Central memory CD8-positive, alpha-beta T cell (primary cell): ENCODE results near the gene TMIE.

Source experiments
- ATAC-seq: fragments of 150-1000 bp; cut with Tn5 transposase; replicated peaks from 2 replicates; pipeline ENCODE4 v1.10.0; 2022; ENCODE audit warnings: mild to moderate bottlenecking, moderate FRiP score, moderate number of reproducible peaks; ENCODE audit not compliant: poor library complexity, severe bottlenecking; ENCODE audit errors: extremely low read depth
- DNase-seq, 2 donors: peaks; one replicate each; pipeline ENCODE4 v3.0.0; 2021; ENCODE audit warnings: low spot score in 2 of 2
- H3K27ac Mint-ChIP-seq: one replicate; pipeline ENCODE4 v1.8.0; 2022; ENCODE audit warnings: low read depth, mild to moderate bottlenecking, moderate library complexity, mixed read lengths
- H3K27me3 Mint-ChIP-seq: one replicate; pipeline ENCODE4 v1.8.0; 2022; ENCODE audit warnings: mixed read lengths
- H3K36me3 Mint-ChIP-seq: one replicate; pipeline ENCODE4 v1.8.0; 2022; ENCODE audit warnings: mild to moderate bottlenecking, moderate library complexity, mixed read lengths; ENCODE audit not compliant: insufficient read depth
- H3K4me1 Mint-ChIP-seq: one replicate; pipeline ENCODE4 v1.8.0; 2022; ENCODE audit warnings: mixed read lengths
- H3K4me3 Mint-ChIP-seq: one replicate; pipeline ENCODE4 v1.8.0; 2022; ENCODE audit warnings: mild to moderate bottlenecking, moderate library complexity, mixed read lengths
- H3K9me3 Mint-ChIP-seq: one replicate; pipeline ENCODE4 v1.8.0; 2022; ENCODE audit warnings: mixed read lengths

Gene TMIE

DNA sequence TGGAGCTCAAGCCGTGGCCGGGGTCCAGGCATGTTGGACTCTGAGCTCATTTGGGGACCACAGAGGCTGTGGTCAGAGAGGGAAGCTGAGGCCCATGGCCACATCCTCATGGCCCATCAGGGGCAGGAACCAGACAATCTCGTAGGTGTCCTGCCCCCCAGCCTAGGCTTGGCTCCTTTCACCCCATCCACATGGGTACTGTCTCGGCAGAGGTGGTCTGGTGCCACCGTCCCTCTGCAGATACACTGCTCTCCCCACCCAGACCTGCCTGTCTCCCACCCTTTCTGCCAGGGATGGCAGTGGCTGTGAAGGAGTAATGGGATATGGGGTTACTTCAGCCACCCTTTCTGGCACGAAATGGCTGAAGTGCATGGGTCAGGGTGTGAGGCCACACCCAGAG is 8.5 kb downstream of the TMIE start:
- ATAC-seq (no peak), DNase-seq (no peak)
- H3K36me3 Mint-ChIP-seq: no peaks in the 10 kb centered on the region
- H3K4me1 Mint-ChIP-seq: no peaks in the 10 kb centered on the region
- no peaks in the 10 kb centered on the region for H3K9me3 Mint-ChIP-seq
- no peaks in the 10 kb centered on the region for H3K27me3 Mint-ChIP-seq
- H3K4me3 Mint-ChIP-seq: no peak overlapping the region
- no peak overlapping the region for H3K27ac Mint-ChIP-seq

DNA sequence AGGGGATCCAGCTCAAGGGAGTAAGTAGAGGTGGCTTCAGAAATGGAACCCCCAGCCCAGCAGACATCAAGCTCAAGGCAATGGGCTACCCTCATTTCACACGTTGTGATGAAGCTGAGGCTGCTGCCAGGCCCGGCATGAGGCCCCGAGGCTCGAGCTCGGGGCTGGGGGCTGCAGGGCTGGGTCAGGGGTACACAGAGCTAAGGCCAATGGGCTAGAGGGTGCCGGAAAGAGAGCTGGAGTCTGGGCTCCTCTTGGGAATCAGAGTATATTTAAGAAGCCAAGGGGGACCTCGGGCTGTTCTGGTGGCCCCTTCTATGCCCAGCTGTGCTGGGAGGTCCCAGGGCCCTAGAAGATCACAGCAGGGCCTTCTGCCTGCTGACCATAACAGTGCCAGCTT is 9.0 kb downstream of the TMIE start:
- DNase-seq (no peak), ATAC-seq (no peak)
- no peaks in the 10 kb centered on the region for H3K4me1 Mint-ChIP-seq
- no peaks in the 10 kb centered on the region for H3K27me3 Mint-ChIP-seq
- no peaks in the 10 kb centered on the region for H3K9me3 Mint-ChIP-seq
- H3K27ac Mint-ChIP-seq: no peak overlapping the region
- no peak overlapping the region for H3K4me3 Mint-ChIP-seq
- H3K36me3 Mint-ChIP-seq: no peaks in the 10 kb centered on the region

DNA sequence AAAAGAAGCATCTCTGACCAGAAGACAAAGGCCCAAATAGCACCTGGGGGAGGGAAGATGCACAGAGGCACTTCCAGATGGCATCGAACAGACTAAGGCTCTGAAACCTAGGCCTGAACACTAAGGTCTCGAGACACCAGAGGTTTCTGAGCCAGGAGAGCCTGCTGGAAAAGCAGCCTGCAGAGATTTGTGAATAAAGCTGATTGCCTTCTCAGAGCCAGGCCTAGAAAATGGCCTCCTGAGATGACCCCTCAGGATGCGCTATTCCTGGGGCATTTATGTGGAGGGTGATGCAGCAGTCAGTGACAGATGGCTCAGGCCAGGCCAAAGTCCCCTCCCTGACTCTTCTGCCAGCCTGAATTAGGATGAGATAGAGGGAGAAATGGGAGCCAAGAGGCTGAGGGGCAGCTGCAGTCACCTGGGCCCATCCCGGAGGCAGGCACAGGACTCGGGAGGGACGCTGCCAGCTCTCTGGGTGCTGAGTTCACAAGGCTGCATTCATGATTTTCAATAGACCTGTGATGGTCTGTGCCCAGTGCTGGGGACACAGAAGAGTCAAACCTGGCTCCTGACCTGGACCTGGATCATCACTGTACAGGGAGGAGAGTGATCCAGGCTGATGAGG is 9.6 kb downstream of the TMIE start:
- H3K36me3 Mint-ChIP-seq: no peaks in the 10 kb centered on the region
- no peak overlapping the region for H3K27ac Mint-ChIP-seq
- no peak overlapping the region for H3K4me3 Mint-ChIP-seq
- ATAC-seq: no peak
- no peak for DNase-seq
- H3K9me3 Mint-ChIP-seq: no peaks in the 10 kb centered on the region
- no peaks in the 10 kb centered on the region for H3K27me3 Mint-ChIP-seq
- no peaks in the 10 kb centered on the region for H3K4me1 Mint-ChIP-seq

DNA sequence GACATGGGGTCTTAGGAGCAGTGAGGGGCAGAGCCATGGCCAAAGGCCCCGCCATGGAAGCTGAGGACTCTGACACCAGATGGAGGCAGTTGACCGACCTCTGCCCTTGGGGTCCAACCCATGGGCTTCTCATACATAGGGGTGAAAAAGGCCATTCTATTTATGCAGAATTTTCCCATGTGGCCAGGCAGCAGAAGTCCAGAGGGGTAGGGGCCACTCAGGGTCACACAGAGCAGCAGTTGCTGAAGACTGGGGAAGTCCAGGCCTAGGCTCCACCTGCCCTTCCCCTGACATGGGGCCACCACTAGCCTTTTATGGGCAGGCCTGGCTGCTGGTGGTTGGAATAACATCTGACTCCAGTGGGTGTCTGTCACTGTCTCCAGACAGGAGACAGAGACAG is 10.1 kb downstream of the TMIE start:
- Mint-ChIP-seq H3K27ac (no peak overlapping the region), H3K36me3 (no peaks in the 10 kb centered on the region), H3K9me3 (no peaks in the 10 kb centered on the region), H3K4me3 (no peak overlapping the region), H3K27me3 (no peaks in the 10 kb centered on the region), H3K4me1 (no peaks in the 10 kb centered on the region)
- no peak for ATAC-seq
- DNase-seq: no peak

DNA sequence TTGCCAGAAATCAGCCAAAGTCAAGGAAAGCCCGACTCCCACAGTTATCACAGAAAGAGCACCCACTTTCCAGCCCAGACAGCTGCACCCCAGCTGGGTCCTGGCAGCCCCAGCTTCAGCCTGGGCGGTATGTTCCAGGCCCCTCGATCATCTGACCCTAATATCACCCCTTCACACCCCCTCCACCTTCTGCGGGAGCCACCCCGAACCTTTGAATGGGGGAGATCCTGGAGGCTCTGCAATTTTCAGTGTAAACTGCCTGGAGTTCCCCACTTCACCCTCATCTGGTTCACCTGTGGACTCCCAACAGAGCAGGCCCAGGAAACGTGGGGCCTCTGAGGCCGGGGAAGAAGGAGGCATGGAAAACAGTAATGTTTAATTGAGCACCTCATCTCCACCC is 10.6 kb downstream of the TMIE start:
- no peak for ATAC-seq
- no peaks in the 10 kb centered on the region for H3K36me3 Mint-ChIP-seq
- no peaks in the 10 kb centered on the region for H3K4me1 Mint-ChIP-seq
- no peak overlapping the region for H3K27ac Mint-ChIP-seq
- H3K9me3 Mint-ChIP-seq: no peaks in the 10 kb centered on the region
- no peaks in the 10 kb centered on the region for H3K27me3 Mint-ChIP-seq
- no peak for DNase-seq
- H3K4me3 Mint-ChIP-seq: no peak overlapping the region

DNA sequence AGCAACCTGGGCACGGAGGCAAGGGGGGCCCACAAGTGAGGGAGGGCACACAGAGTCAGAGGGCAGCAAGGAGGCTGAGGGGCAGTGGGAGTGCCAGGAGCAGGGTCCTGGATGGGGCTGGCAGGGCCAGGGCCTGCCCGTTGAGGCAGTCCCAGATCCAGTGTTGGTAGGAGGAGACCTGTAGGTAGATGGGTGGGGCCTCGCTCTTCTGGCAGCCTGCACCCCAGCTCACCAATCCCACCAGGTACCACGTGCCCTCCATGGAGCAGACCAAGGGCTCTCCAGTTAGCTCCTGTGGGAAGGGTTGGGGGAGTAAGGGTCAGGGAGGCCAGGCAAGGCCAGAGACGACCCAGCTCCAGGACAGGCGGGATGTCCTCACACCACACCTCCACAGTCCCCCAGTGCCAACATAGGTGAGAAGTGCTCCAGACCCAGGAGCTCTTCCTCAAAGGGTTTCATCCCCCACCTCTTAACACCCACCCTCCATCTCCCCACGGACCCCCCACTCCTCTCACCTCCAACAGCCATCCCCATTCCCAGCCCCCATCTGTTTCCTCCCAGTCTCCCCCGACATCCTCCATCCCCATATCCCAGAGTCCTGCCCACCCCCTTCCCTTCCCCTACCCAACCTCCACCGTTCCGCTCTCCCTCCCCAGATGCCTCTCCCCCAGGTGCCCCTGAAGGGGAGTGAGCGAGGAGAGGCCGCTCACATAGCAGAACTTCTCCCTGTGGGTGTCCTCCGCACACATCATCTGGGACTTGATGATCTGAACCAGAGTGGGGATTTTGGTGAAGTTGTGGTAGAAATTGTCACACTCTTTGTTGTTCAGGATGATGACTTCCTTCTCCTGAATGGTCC is 11.2 kb downstream of the TMIE start:
- H3K4me1 Mint-ChIP-seq: no peaks in the 10 kb centered on the region
- H3K27ac Mint-ChIP-seq: no peak overlapping the region
- no peaks in the 10 kb centered on the region for H3K36me3 Mint-ChIP-seq
- ATAC-seq: no peak
- H3K9me3 Mint-ChIP-seq: no peaks in the 10 kb centered on the region
- no peak overlapping the region for H3K4me3 Mint-ChIP-seq
- DNase-seq: no peak
- peaks cover 2% of the 10 kb centered on the region for H3K27me3 Mint-ChIP-seq

DNA sequence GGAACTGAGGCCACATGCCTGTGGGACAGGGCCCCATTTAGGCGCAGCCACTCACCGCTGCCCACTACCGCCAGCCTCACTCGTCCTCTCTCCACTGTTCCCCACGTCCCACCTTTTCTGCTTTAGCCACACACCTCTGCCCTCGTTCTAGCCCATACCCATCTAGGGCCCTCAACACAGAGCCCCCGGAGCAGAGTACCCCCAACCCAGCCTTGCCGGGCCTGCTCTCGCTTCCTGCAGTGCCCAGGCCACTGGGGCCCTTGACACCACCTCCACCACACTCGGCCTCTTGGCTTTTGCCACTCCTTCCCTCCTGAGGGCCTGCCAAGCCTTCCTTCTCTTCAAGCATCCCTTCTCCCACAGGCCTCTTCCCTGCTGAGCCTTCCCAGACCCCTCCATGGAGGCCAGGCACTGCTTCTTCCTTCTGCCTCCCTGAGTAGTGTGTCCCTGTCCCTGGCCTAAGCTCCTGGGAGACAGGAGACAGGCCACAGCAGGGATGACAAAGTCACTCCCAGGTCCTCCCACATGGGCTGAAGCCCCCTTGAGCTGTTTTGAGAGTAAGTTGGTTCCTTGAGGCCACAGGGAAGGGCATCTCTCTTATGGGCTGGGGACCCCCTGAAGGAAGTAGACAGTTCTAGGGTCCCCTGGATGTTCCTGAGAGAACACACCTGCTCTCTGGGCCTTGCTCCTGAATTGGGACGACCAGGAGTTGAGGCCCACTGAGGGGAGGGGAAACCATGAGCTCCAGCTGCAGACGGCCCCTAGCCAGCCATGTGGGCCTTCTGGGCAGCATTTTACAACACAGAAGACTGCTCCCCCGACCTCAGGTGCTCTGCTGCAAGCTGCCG is 12.1 kb downstream of the TMIE start:
- H3K27me3 Mint-ChIP-seq: peaks cover 10% of the 10 kb centered on the region

DNA sequence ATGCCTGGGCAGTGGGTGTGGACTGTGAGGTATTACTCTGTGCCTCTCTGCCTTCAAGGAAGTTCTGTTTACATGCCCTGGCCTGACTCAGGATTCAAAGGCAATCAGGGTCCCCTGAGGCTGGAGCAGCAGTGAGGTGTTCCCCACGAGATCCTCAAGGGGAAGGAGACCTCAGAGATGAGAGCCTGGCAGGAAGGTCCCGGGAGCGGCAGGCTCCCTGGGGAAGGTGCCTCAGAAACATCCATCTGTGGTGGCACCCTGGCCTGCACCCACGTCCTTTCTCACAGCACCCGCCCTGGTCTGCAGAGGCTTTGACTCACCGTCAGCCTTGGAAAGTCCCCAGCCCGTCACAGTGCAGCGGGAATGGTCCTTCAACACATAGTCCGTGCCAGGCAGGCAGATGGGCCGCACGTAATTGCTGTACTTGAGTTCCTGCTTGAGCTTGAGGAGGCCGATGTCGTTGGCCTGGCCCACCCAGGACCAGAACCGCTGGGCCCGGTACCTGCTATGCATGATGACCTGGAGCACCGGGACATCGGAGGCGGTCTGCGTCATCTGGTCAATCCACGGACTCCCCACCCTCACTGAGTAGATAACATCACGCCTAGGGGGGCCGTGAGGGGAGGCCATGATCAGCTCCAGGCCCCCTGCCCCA is 12.8 kb downstream of the TMIE start:
- no peak for DNase-seq
- Mint-ChIP-seq H3K9me3 (no peaks in the 10 kb centered on the region), H3K36me3 (no peaks in the 10 kb centered on the region), H3K27ac (no peak overlapping the region), H3K27me3 (peaks cover 18% of the 10 kb centered on the region), H3K4me1 (no peaks in the 10 kb centered on the region), H3K4me3 (no peak overlapping the region)
- no peak for ATAC-seq

More for the DNA sequence above, 12.1 kb downstream of the TMIE start:
- Mint-ChIP-seq H3K36me3 (no peaks in the 10 kb centered on the region), H3K4me1 (no peaks in the 10 kb centered on the region), H3K4me3 (no peak overlapping the region), H3K27ac (no peak overlapping the region), H3K9me3 (no peaks in the 10 kb centered on the region)
- DNase-seq (no peak), ATAC-seq (no peak)

DNA sequence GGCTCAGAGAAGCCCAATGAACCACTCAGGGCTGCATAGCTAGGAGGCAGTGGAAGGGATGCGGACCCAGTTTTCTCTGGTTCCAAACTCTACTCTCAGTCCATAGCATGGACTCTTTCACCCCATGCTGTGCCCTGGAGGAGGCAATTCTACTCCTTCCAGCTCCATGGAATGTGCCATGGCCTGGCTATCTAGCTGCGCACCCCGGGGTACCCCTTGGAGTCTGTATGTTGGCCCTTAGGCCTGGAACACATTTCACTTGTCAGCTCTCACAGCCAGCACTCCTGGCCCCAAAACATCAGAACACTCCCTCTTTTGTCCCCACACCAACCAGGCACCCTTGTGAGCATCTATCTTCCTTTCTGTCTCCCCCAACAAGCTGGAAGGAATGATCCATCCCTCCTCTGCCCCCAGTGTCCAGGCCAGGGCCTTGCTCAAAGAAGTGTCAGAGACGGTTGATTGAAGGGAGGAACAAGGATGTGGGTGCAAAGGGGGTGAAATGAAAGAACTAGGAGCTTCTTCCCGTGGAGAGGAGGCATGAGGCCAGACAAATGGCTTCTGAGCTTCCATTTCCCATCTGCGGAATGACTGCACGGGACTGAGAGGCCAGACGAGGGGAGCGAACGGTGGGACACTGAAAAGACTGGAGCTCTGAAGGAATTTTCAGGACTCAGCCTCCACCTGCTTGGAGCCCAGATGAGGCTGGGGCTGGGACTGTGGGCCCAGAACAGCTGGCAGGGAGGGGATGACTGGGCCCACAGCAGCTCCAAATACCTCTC is 13.7 kb downstream of the TMIE start:
- Mint-ChIP-seq H3K36me3 (no peaks in the 10 kb centered on the region), H3K4me3 (no peak overlapping the region), H3K9me3 (no peaks in the 10 kb centered on the region), H3K27me3 (peaks cover 27% of the 10 kb centered on the region), H3K4me1 (no peaks in the 10 kb centered on the region), H3K27ac (no peak overlapping the region)
- ATAC-seq (no peak), DNase-seq (no peak)

DNA sequence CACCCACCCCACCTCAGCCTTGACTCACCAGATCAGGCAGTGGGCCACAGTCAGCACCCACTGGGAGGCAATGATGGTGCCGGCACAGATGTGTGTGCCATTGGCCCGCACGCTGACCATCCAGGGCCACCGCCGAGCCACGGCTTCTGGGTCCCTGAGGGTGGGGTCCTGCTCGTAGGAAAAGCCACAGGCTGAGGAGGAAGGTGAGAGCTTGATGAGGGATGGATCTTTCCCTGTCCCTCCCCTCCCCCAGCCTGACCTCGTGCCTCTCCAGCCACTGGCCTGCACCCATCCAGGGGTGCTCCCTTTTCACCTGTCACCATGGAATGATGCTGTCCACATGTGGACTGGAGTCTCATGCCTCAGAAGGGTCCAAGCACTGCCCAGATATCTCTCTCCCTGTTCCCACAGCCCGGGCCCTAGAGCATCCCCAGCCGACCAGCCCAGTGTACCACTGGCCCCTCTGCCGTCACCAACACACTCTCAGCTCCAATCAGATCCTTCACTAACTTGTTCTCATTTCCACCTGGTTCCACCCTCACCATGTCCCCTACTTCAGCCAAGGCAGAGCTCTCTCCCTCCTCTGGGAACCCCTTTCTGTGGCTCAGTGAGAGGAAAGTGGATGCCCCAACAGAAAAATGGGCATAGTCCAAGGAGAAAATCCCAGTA is 14.4 kb downstream of the TMIE start:
- no peak for ATAC-seq
- peaks cover 29% of the 10 kb centered on the region for H3K27me3 Mint-ChIP-seq
- H3K27ac Mint-ChIP-seq: no peak overlapping the region
- H3K9me3 Mint-ChIP-seq: no peaks in the 10 kb centered on the region
- H3K4me1 Mint-ChIP-seq: no peaks in the 10 kb centered on the region
- no peaks in the 10 kb centered on the region for H3K36me3 Mint-ChIP-seq
- DNase-seq: no peak
- H3K4me3 Mint-ChIP-seq: no peak overlapping the region

DNA sequence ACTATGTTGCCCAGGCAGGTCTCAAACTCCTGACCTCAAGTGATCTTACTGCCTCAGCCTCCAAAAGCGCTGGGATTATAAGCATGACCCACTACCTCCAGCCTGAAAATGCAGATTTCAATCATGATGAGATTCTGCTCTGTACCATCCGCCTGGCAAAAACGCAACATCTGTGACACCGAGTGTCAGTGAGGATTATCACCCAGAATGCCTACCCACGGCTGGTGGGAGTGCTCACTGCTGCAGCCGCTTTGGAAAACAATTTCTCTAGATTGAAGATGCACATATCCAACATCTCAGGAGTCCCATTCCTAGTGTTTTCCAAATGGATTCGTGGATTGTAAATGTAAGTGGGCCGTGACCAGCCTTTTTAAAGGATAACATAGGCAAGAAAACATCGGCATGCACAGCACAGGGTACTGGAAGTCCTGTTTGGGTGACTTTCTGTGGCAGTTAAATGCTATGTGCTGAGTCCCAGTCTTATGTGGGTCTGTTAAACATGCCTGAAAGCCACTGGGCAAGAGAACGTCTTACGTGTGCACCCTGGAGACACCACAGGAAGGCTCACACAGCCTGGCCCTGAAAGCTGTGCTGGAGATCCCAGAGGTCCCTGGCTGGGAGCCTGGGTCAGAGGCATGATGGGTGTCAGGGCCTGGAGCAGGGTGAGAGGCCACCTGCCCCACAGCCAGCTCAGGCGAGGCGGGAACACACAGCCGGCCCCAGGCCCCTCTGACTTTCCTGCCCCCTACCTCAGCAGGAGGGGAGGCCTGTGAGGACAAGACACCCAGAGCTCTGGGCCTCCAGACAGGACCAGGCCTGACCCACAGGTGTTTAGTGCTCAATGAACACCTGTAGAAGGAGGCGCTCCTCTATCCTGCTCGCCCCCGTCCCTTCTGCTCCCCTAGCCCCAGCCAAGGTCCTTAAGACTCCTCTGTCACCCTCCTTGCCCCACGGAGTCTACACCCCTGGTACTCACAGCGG is 15.6 kb downstream of the TMIE start:
- no peak overlapping the region for H3K27ac Mint-ChIP-seq
- H3K27me3 Mint-ChIP-seq: peaks cover 29% of the 10 kb centered on the region
- no peak for DNase-seq
- H3K4me3 Mint-ChIP-seq: no peak overlapping the region
- ATAC-seq: no peak
- H3K9me3 Mint-ChIP-seq: no peaks in the 10 kb centered on the region
- H3K4me1 Mint-ChIP-seq: no peaks in the 10 kb centered on the region
- no peaks in the 10 kb centered on the region for H3K36me3 Mint-ChIP-seq
